GM20431 (cell line): ENCODE measurements around the gene TMEM14C.

Experiments
- in situ Hi-C: fragments of 300-500 bp; cut with MseI, MboI; formaldehyde crosslinking; loops from one replicate; pipeline ENCODE4 v1.15.0; 2020; ENCODE audit warnings: low sequenced_read_pairs; ENCODE audit not compliant: unreplicated experiment

Gene TMEM14C

GRCh38 chr6:10722820-10723566 lies at the start of gene TMEM14C:
Gene TMEM14C (plus strand): TSS chr6:10723070. CDS start chr6:10724614, 1,544 bp downstream.
- in situ Hi-C loops = no loop called here

DNA sequence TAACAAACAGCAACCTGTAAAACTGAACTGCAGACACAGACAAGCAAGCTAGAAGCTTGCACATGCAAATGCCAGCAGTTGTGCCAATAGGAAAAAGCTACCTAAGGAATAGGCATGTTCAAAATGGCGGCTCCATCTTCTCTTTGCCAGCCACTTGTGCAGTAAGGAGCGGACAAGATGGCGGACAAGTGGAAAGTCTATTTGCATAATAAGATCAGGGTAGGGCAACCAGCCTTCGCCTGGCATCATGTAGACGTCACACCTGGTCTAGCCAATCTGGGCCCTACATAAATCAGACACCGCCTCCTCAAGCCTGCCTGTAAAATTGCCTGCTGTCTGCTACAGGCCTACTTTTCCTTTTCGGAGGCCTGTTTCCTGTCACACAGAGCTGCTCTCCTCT lies 46.5 kb upstream of the TMEM14C start:
- in situ Hi-C loops = loop anchor here (25.0 kb wide), 1 partner anchor 164 kb away; the partner anchor contains the start of gene GCNT2

- in situ Hi-C loops = loop anchor here (25.0 kb wide), 1 partner anchor 166 kb away; the partner anchor contains the start of gene GCNT2
Observed at GRCh38 chr6:10678456-10678855, 44.4 kb upstream of the TMEM14C start.

DNA sequence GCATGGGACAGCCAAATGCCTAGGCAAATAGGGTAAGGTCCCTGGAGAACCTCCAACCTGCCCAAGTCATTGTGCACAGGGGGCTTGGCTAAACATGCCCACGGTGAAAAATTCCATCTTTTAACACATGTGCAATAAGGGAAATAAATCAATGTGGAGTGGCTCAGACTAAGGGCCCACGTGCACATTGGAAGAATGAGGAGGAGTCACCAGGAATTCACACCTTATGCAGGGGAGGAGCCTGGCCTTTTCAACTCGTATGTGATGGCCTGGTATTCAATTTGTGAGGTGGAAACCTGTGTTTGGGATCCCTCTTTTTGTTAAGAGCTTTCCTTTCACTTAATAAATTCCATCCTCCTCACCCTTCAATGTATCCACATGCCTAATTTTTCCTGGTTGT lies 41.1 kb upstream of the TMEM14C start:
- in situ Hi-C loops = loop anchor here (25.0 kb wide), 1 partner anchor 169 kb away; the partner anchor contains the start of gene GCNT2

- in situ Hi-C loops = loop anchor here (25.0 kb wide), 1 partner anchor 170 kb away; the partner anchor contains the start of gene GCNT2
Observed at GRCh38 chr6:10682355-10682988, 40.4 kb upstream of the TMEM14C start.

DNA sequence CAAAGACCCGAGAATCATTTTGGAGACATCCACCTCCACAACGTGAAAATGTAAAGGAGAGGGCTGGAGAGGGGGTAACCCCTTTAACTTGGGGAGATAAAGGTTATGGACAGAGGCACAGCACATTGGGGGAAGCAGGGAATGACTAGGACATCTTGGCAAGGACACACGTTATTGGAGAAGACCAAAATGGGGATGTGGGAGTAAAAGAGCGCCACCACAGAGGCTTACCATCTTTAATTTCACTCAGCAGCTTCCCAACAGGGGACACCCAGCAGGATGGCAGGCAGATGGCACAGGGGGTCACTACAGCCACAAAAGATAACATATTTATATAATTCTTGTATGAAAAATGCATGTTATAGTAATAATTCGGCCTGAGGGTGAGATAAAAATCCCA lies 38.3 kb upstream of the TMEM14C start:
- in situ Hi-C loops = loop anchor here (25.0 kb wide), 1 partner anchor 172 kb away; the partner anchor contains the start of gene GCNT2

- in situ Hi-C loops = loop anchor here (25.0 kb wide), 1 partner anchor 173 kb away; the partner anchor contains the start of gene GCNT2
Observed at GRCh38 chr6:10685092-10685915, 37.6 kb upstream of the TMEM14C start.

DNA sequence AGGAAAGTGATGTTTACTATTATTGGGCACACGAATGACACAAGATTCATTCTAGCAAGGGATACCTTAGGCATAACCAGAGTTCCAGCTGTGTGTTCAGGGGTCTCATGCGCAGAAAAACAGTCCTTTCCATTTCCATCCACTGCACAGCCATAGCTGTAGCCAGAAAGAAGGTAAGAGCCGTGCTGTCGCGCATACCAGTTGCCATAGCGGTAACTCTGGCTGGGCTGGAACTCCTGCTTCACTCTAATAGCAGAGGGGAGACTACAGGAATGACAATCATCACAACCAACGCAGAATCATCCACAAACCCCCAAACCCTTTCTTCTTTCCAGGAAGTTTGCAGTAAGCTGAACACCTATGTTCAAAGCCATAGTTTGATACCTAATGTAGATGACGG lies 36.0 kb upstream of the TMEM14C start:
- in situ Hi-C loops = loop anchor here (25.0 kb wide), 1 partner anchor 175 kb away; the partner anchor contains the start of gene GCNT2

- in situ Hi-C loops = loop anchor here (25.0 kb wide), 1 partner anchor 175 kb away; the partner anchor contains the start of gene GCNT2
Observed at GRCh38 chr6:10687582-10687981, 35.3 kb upstream of the TMEM14C start.

DNA sequence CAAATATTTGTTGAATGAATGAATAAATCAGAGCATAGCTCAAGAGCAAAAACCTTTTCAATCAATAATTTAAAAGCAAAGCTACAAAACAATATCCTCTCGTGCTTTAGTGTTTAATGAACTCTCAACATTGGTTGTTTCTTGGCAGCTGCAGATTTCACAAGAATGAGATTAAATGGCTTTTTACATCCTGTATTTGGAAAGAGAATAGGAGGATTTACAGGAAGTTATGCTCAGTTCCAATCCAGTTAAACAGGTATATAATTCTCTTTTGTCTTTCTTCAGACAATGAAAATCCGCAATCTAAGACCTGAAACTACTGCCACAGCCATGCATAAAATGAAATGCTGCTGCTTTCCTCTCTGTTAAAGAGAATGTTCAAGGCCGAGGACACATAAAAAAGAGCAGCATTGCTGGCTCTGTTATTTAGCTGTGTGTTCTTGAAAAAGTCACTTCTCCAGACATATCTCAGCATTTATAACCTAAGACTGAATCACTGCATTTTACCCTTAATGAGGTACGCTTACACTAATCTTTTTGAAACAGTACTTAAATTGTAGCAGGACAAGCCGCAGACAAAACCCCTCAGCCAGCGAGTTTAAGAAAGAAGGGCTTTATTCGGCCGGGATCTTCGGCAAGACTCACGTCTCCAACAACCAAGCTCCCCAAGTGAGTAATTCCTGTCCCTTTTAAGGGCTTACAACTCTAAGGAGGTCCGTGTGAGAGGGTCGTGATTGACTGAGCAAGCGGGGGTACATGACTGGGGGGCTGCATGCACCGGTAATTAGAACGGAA lies 32.0 kb upstream of the TMEM14C start:
- in situ Hi-C loops = loop anchor here (25.0 kb wide), 1 partner anchor 179 kb away; the partner anchor contains the start of gene GCNT2

DNA sequence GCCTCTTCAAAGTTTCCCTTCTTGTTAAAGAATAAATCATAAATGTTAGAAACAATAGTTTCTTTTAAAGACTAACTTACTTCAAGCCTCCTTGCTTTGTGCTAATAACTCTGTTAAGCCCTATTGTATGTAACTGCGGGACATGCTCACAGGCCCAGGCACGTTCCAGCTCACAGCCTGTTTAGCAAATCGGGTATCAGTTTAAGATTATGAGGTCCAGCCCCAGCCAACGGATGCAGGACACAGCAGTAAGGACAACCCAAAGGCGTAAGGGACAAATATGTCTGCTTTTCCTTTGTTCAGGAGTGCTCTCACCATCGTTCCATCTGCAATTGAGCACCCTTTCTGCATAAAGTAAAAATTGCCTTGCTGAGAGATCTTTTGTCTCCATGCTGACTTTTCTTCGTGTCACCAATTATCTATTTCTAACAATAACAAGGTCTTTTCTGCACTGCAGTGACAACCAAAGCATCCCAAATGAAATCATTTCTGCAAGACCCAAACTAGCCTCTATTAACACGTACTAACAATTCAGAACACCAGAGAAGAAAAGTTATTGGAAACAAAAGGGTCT lies 29.8 kb upstream of the TMEM14C start:
- in situ Hi-C loops = loop anchor here (25.0 kb wide), 1 partner anchor 181 kb away; the partner anchor contains the start of gene GCNT2

- in situ Hi-C loops = loop anchor here (25.0 kb wide), 1 partner anchor 182 kb away; the partner anchor contains the start of gene GCNT2
Observed at GRCh38 chr6:10694302-10695085, 28.4 kb upstream of the TMEM14C start, which contains the start of the genes C6orf52 and PAK1IP1. Gene C6orf52 (minus strand): TSS chr6:10694616. CDS start chr6:10687550, 7,066 bp downstream. Gene PAK1IP1 (plus strand): TSS chr6:10694972. CDS start chr6:10694986, 14 bp downstream.

- in situ Hi-C loops = loop anchor here (25.0 kb wide), 1 partner anchor 183 kb away; the partner anchor contains the start of gene GCNT2
Observed at GRCh38 chr6:10695086-10695657, 27.7 kb upstream of the TMEM14C start.

DNA sequence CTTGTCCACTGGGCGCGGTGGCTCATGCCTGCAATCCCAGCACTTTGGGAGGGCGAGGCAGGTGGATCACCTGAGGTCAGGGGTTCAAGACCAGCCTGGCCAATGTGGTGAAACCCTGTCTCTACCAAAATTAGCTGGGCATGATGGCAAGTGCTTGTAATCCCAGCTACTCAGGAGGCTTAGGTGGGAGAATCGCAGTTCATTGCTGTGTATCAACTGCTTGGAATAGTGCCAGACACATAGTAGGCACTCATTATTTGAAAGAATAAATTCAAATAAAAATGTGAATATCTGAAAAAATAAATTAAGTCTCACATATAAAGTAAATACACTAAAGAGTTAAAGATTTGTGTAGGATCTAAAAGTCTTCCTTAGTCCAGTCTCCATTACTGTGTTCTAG lies 26.2 kb upstream of the TMEM14C start:
- in situ Hi-C loops = loop anchor here (25.0 kb wide), 1 partner anchor 184 kb away; the partner anchor contains the start of gene GCNT2

GRCh38 chr6:10713962-10714361 lies 8.9 kb upstream of the TMEM14C start:
- in situ Hi-C loops = no loop called here

GRCh38 chr6:10719296-10719963 lies 3.4 kb upstream of the TMEM14C start:
- in situ Hi-C loops = no loop called here

GRCh38 chr6:10719964-10720264 lies 3.0 kb upstream of the TMEM14C start:
- in situ Hi-C loops = no loop called here
